GDM1 (cell line): ENCODE data around the gene ME3.

Experiments
- DNase-seq: peaks from one replicate; lab custom pipeline; 2025; lab: John Stamatoyannopoulos, UW

Gene ME3

GRCh38 chr11:86514453-86514852, 158.0 kb downstream of the ME3 start:
- DNase-seq: no peak

DNA sequence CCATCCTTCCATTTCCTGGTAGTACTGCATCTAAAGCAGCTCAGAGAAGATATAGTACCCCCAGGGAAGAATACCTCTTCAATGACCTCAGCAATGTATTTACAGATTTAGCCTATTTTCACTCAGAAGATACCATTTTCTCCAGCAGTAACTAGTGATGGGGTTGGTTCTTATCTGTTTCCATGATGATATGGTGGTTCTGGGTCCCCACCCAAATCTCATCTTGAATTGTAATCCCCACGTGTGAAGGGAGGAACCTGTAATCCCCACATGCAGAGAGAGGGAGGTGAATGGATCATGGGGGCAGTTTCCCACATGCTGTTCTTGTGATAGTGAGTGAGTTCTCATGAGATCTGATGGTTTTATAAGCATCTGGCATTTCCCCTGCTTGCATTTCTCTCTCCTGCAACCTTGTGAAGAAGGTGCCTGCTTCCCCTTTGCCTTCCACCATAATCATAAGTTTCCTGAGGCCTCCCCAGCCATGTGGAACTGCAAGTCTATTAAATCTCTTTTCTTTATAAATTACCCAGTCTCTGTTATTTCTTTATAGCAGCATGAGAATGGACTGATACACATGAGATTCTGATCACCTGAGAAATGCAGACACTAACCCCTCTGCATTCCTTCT, 158.6 kb downstream of the ME3 start:
- no peak for DNase-seq

- no peak for DNase-seq
Observed at GRCh38 chr11:86513138-86513537, 159.3 kb downstream of the ME3 start.

- DNase-seq: no peak
Observed at GRCh38 chr11:86511086-86511551, 161.3 kb downstream of the ME3 start.

GRCh38 chr11:86510674-86511073, 161.7 kb downstream of the ME3 start:
- DNase-seq: no peak

GRCh38 chr11:86510097-86510496, 162.3 kb downstream of the ME3 start:
- no peak for DNase-seq

DNA sequence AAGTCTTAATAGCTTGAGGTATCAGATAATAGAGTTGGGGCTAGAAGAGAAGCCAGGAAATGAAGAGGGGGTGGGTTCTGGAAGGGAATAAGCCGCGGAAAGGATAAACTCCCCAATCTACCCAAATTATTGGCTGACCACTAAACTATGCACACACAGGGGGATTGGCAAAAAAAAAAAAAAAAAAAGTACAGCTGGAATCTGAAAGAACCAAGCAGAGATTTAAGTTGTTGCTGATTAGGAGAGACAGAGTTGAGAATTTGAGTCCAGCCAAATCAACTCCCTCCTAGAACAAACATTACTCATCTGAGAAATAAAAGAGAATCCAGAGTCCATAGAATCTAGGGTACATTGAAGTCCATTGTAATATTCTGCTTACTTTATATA, 162.8 kb downstream of the ME3 start:
- no peak for DNase-seq

GRCh38 chr11:86508604-86509587, 163.5 kb downstream of the ME3 start:
- no peak for DNase-seq

GRCh38 chr11:86507249-86507845, 165.1 kb downstream of the ME3 start:
- no peak for DNase-seq

GRCh38 chr11:86506235-86506634, 166.2 kb downstream of the ME3 start:
- no peak for DNase-seq

GRCh38 chr11:86503131-86503530, 169.3 kb downstream of the ME3 start:
- no peak for DNase-seq

DNA sequence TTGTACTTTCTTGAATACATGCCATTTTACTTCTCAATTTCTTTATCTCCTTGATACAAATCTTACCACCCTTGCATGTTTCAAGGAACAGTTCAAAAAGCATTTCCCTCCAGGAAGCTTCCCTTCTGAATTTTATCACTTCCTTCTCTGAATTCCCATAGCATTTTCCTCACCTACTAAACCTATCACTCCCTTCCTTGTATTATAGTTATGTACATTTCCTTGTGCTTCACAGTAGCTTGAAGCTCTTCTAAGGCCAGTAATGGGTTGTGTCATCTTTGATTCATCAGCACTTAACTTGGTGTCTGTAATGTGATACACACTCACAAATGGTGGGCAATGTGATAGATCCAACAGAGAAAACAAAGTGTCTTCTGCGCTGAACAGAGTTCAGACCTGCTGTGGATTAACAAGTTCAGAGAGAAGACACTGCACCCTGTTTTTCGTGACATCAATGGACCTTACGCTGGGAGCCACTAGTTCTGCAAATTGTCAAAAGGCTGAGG, 170.2 kb downstream of the ME3 start:
- DNase-seq: no peak

- DNase-seq: no peak
Observed at GRCh38 chr11:86500500-86501140, 171.8 kb downstream of the ME3 start.

GRCh38 chr11:86499723-86500129, 172.7 kb downstream of the ME3 start:
- DNase-seq: no peak

DNA sequence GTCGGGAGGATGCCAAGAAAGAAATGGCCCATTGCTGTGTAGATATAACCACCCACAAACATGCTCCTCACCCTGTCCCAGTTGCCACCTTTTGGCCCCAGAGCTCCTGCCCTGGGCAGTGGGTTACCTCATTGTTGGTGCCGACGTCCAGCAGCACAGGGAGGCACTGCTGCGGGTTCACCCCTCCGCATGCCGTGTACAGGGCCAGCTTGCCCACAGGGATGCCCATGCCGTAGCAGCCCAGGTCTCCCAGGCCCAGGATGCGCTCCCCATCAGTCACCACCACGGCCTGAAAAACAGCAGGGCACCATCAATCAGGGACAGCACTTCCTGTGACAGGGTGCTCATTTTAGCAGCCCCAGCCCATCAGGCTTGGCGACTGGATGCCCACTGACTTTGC, 174.6 kb downstream of the ME3 start:
- DNase-seq: no peak

GRCh38 chr11:86497310-86497709, 175.1 kb downstream of the ME3 start:
- no peak for DNase-seq

DNA sequence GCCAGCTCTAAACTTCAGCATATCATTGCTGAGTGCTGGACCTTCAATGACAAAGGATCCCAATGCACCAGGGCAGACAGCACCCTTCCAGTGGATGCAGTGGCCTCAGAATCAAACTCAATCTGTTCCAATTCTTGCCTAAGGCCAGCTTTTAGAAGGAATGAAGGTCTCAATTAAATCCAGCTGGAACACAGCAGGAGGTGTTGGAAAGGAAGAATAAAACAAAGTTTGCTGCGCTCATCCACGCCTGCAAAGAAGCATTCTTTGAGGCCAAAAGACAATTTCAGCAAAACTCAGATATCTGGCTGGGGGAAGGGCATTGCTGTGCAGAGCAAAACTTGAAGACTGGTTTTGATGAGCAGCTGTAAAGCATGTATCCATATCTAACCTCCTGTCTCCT, 177.1 kb downstream of the ME3 start:
- DNase-seq: no peak

DNA sequence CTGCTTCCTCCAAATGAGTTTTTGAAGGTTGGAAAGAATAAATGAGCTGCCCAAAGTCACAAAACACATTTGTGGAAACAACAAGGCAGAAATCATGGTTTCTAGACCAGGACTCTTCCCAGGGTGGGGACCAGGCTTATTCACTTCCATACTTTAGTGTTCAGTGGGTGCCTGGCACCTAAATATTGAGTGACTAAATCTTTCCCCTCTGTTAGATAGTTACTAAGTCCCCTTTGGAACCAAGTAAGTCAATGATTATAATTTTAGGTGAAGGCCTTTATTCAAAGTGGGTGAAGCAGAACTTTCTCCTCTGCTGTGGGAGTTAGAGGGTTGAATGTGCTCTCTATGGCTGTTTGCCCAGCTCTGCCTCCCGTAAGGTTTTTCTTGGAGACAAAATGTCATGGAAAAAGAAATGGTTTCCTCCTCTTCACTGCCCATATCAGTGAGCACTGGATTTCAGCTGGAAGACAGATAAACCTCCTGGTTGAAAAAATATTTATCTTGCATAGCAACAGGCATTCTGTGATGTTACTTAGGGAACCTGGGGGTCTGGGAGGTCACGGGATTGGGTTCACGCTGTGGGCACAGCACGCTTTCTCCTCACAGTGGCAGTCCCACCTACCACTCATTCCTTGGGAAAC, 179.9 kb downstream of the ME3 start:
- DNase-seq: no peak

- no peak for DNase-seq
Observed at GRCh38 chr11:86491027-86491426, 181.4 kb downstream of the ME3 start.

DNA sequence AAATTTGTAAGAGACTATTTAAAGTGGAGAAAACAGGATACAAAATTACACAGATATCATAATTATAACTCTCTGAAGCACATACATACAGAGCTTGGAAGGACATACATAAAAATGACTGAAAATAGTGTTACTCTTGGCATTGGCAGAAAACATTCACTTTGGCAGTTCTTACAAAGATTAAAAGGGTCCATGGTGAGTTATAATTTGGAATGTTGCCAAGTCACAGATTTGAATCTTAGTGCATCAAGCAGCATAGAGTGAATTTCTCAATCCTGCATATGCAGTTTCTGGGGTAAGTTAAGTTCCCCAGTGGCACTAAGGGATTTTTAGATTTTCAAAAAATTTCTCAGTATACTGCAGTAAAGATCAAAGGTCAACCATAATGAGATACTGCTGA, 181.8 kb downstream of the ME3 start:
- DNase-seq: no peak

DNA sequence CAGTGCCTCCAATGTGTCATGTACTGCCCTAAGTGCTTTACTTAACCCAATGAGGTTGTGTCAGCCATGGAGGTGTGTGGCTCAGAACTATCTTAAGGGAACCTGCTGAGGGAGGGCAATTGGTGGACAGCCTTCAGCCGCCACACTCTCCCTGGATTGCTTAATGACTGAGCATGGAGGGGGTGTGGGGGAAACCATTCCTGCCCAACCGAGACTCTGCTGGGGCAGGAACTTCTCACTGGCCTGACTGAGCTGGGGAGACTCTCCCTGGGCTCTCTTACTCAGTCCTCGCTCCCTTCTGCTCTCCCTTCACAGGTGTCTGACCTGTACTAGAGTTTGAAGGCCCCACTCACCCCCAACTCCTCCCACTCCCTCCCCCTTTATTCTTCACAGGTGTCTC, 183.0 kb downstream of the ME3 start:
- no peak for DNase-seq

- DNase-seq: no peak
Observed at GRCh38 chr11:86488553-86488952, 183.9 kb downstream of the ME3 start.
